WTC11 (cell line): ENCODE results near the gene SNRPF. TPM values are rescaled to one million over a fixed set of nuclear protein-coding genes. Genes with fewer than 3 reads are reported as not detected.

Experiments used
- ATAC-seq: fragments of 200-7000 bp; cut with Tn5 transposase; 2 replicates; pipeline ENCODE4 v1.10.0; 2021; ENCODE audit warnings: mild to moderate bottlenecking, moderate library complexity
- CTCF ChIA-PET: fragments of 300-600 bp; sonication (Branson Sonifier 250); formaldehyde crosslinking; loops from one replicate; lab custom pipeline; 2021; ENCODE audit warnings: antibody characterized with exemption; lab: Charles Lee
- POLR2A ChIA-PET: fragments of 350-600 bp; sonication (Branson Sonifier 250); formaldehyde crosslinking; loops from one replicate; lab custom pipeline; 2021; ENCODE audit warnings: antibody characterized with exemption; lab: Charles Lee
- DNase-seq: peaks from one replicate; pipeline ENCODE4 v3.0.0; 2021; ENCODE audit warnings: low spot score
- H3K27ac Mint-ChIP-seq: 2 replicates; pipeline ENCODE4 v1.8.0; 2021; ENCODE audit warnings: mixed read lengths
- H3K27me3 Mint-ChIP-seq: 2 replicates; pipeline ENCODE4 v1.8.0; 2021; ENCODE audit warnings: low read depth, mild to moderate bottlenecking, moderate library complexity, mixed read lengths
- H3K36me3 Mint-ChIP-seq: 2 replicates; pipeline ENCODE4 v1.8.0; 2021; ENCODE audit warnings: mixed read lengths
- H3K4me1 Mint-ChIP-seq: 2 replicates; pipeline ENCODE4 v1.8.0; 2022; ENCODE audit warnings: mixed read lengths
- H3K4me3 Mint-ChIP-seq: 2 replicates; pipeline ENCODE4 v1.8.0; 2021; ENCODE audit warnings: mild to moderate bottlenecking, moderate library complexity, mixed read lengths
- H3K9me3 Mint-ChIP-seq: 2 replicates; pipeline ENCODE4 v1.8.0; 2021; ENCODE audit warnings: mixed read lengths
- ATF6 ChIP-seq: sonication (generic); formaldehyde crosslinking; IDR thresholded peaks from 2 replicates; pipeline ENCODE4 v1.8.1; 2023; ENCODE audit warnings: mild to moderate bottlenecking, missing genetic modification reagents
- CREB1 ChIP-seq: sonication (generic); formaldehyde crosslinking; IDR thresholded peaks from 2 replicates; pipeline ENCODE4 v1.8.0; 2023; ENCODE audit warnings: mild to moderate bottlenecking, missing genetic modification reagents
- CREM ChIP-seq: sonication (generic); formaldehyde crosslinking; IDR thresholded peaks from 2 replicates; pipeline ENCODE4 v1.8.1; 2022; ENCODE audit warnings: mild to moderate bottlenecking, missing genetic modification reagents, moderate library complexity
- E2F4 ChIP-seq: sonication (generic); formaldehyde crosslinking; IDR thresholded peaks from 2 replicates; pipeline ENCODE4 v1.8.1; 2022; ENCODE audit warnings: low read depth, mild to moderate bottlenecking, moderate library complexity, missing genetic modification reagents, borderline replicate concordance
- EMX1 ChIP-seq: fragments of 250-450 bp; sonication (Bioruptor Pico); IDR thresholded peaks from 2 replicates; pipeline ENCODE4 v1.8.0; 2021; ENCODE audit warnings: mild to moderate bottlenecking
- FOXJ3 ChIP-seq: sonication (generic); formaldehyde crosslinking; IDR thresholded peaks from 2 replicates; pipeline ENCODE4 v1.9.0; 2021; ENCODE audit warnings: missing genetic modification reagents, mild to moderate bottlenecking, borderline replicate concordance
- FOXP1 ChIP-seq: sonication (generic); formaldehyde crosslinking; IDR thresholded peaks from 2 replicates; pipeline ENCODE4 v1.8.0; 2022; ENCODE audit warnings: missing genetic modification reagents, mild to moderate bottlenecking, moderate library complexity, borderline replicate concordance
- GABPB1 ChIP-seq: sonication (generic); formaldehyde crosslinking; IDR thresholded peaks from 2 replicates; pipeline ENCODE4 v1.8.1; 2023; ENCODE audit warnings: mild to moderate bottlenecking, missing genetic modification reagents
- GTF2I ChIP-seq: fragments of 250-450 bp; sonication (Bioruptor Pico); conservative IDR thresholded peaks from 2 replicates; pipeline ENCODE4 v1.4.0; 2021; ENCODE audit warnings: mild to moderate bottlenecking
- HMGA2 ChIP-seq: fragments of 250-450 bp; sonication (Bioruptor Pico); IDR thresholded peaks from 2 replicates; pipeline ENCODE4 v1.4.0; 2021; ENCODE audit warnings: mild to moderate bottlenecking, moderate library complexity
- JUN ChIP-seq: sonication (generic); formaldehyde crosslinking; IDR thresholded peaks from 2 replicates; pipeline ENCODE4 v1.8.0; 2023; ENCODE audit warnings: mild to moderate bottlenecking, missing genetic modification reagents
- MLX ChIP-seq: sonication (generic); formaldehyde crosslinking; IDR thresholded peaks from 2 replicates; pipeline ENCODE4 v1.8.1; 2023; ENCODE audit warnings: mild to moderate bottlenecking, missing genetic modification reagents, moderate library complexity
- NFATC4 ChIP-seq: fragments of 250-450 bp; sonication (Bioruptor Pico); IDR thresholded peaks from 2 replicates; pipeline ENCODE4 v1.9.0; 2021; ENCODE audit warnings: mild to moderate bottlenecking
- PRRX2 ChIP-seq: fragments of 250-450 bp; sonication (Bioruptor Pico); IDR thresholded peaks from 2 replicates; pipeline ENCODE4 v1.8.0; 2021; ENCODE audit warnings: mild to moderate bottlenecking
- RELA ChIP-seq: sonication (generic); formaldehyde crosslinking; IDR thresholded peaks from 2 replicates; pipeline ENCODE4 v1.8.1; 2022; ENCODE audit warnings: missing genetic modification reagents, mild to moderate bottlenecking, borderline replicate concordance
- SP1 ChIP-seq: sonication (generic); formaldehyde crosslinking; conservative IDR thresholded peaks from 2 replicates; pipeline ENCODE4 v1.8.1; 2022; ENCODE audit warnings: missing genetic modification reagents
- STAT6 ChIP-seq: sonication (generic); formaldehyde crosslinking; conservative IDR thresholded peaks from 2 replicates; pipeline ENCODE4 v1.8.1; 2023; ENCODE audit warnings: mild to moderate bottlenecking, low read depth, missing genetic modification reagents, moderate library complexity
- USF1 ChIP-seq: sonication (generic); formaldehyde crosslinking; IDR thresholded peaks from 2 replicates; pipeline ENCODE4 v1.8.0; 2022; ENCODE audit warnings: mild to moderate bottlenecking, missing genetic modification reagents
- ZNF232 ChIP-seq: sonication (generic); formaldehyde crosslinking; IDR thresholded peaks from 2 replicates; pipeline ENCODE4 v1.8.0; 2022; ENCODE audit warnings: mild to moderate bottlenecking, missing genetic modification reagents
- ZNF281 ChIP-seq: sonication (generic); formaldehyde crosslinking; IDR thresholded peaks from 2 replicates; pipeline ENCODE4 v1.8.0; 2023; ENCODE audit warnings: mild to moderate bottlenecking, missing genetic modification reagents
- total RNA-seq: library from RNA; stranded (reverse); gene quantifications from 3 replicates; pipeline ENCODE4 v1.2.3, GENCODE V29; 2021

Gene SNRPF
- total RNA-seq, 1 experiment from 2014 or later = 75.8 TPM

- TF ChIP-seq E2F4 (CRISPR knock-in tag) = no peak
- TF ChIP-seq CREB1 (CRISPR knock-in tag) = 0 out of 2 replicates have a peak, but pooled peaks have one; percentile 55
- 0 out of 2 replicates have a peak, but pooled peaks have one; percentile 47 for TF ChIP-seq CREM (CRISPR knock-in tag)
- TF ChIP-seq STAT6 (CRISPR knock-in tag) = no peak
- TF ChIP-seq ZNF281 (CRISPR knock-in tag) = peak; percentile 32; the same call in 1 of the 2 replicates
- no peak for TF ChIP-seq NFATC4 (CRISPR knock-in tag)
- no peak for TF ChIP-seq ATF6 (CRISPR knock-in tag)
Measured at GRCh38 chr12:95858451-95859343, at the start of gene SNRPF (continued).

GRCh38 chr12:95809000-95809680, 49.6 kb upstream of the SNRPF start:
- ATAC-seq = no peak
- Mint-ChIP-seq H3K36me3 (no peaks in the 10 kb centered on the region; the same call in 1 of the 2 replicates), H3K27me3 (no peaks in the 10 kb centered on the region), H3K4me3 (no peak overlapping the region), H3K4me1 (no peaks in the 10 kb centered on the region), H3K9me3 (peaks cover 13% of the 10 kb centered on the region), H3K27ac (no peak overlapping the region)
- TF ChIP-seq ZNF232 (CRISPR knock-in tag) (no peak), JUN (no peak), FOXP1 (CRISPR knock-in tag) (no peak), PRRX2 (CRISPR knock-in tag) (no peak), USF1 (CRISPR knock-in tag) (no peak), EMX1 (CRISPR knock-in tag) (no peak), FOXJ3 (CRISPR knock-in tag) (no peak), GTF2I (CRISPR knock-in tag) (no peak), GABPB1 (CRISPR knock-in tag) (no peak), SP1 (CRISPR knock-in tag) (no peak), STAT6 (CRISPR knock-in tag) (no peak), MLX (CRISPR knock-in tag) (no peak), RELA (CRISPR knock-in tag) (no peak), HMGA2 (CRISPR knock-in tag) (no peak)
- ChIA-PET POLR2A (no interaction called here), CTCF (interaction anchor here (2.1 kb wide), 1 partner anchor 226 kb away, joined by 4 read pairs; no protein-coding TSS in a partner anchor)
- no peak for DNase-seq
